ENCODE data around the gene MXRA7.

The MXRA7 gene

GRCh38 chr17:76737676-76738467 is 27.1 kb upstream of the MXRA7 start, which contains the start of gene MFSD11 (continued):
- TF ChIP-seq ZNF518A (tag by site-specific recombination; conservative IDR thresholded peaks at IDR 0.05; ENCODE audit: low read depth) (no peak), ZNF776 (tag by site-specific recombination; IDR thresholded peaks at IDR 0.05; ENCODE audit: borderline replicate concordance) (no peak), ZNF350 (tag by site-specific recombination; IDR thresholded peaks at IDR 0.05) (no peak), ZNF513 (tag by site-specific recombination; IDR thresholded peaks at IDR 0.05) (no peak; the same call in none of the 2 replicates), ZIC2 (tag by site-specific recombination; IDR thresholded peaks at IDR 0.05) (peak; percentile 80), ZNF791 (tag by site-specific recombination; IDR thresholded peaks at IDR 0.05) (no peak), ZNF747 (tag by site-specific recombination; IDR thresholded peaks at IDR 0.05) (no peak), GLIS2 (tag by site-specific recombination; IDR thresholded peaks at IDR 0.05) (peak; percentile 96), GLI4 (tag by site-specific recombination; IDR thresholded peaks at IDR 0.05) (peak; percentile 78), PRDM1 (tag by site-specific recombination; IDR thresholded peaks at IDR 0.05) (no peak), TRIM28 (IDR thresholded peaks at IDR 0.05; ENCODE audit: borderline replicate concordance, low read length) (no peak), ZBTB44 (tag by site-specific recombination; IDR thresholded peaks at IDR 0.05) (peak; percentile 78), ZNF654 (tag by site-specific recombination; IDR thresholded peaks at IDR 0.05; ENCODE audit: low read depth) (no peak), ZNF302 (tag by site-specific recombination; IDR thresholded peaks at IDR 0.05; ENCODE audit: low read depth) (no peak), CTCF (tag by site-specific recombination; IDR thresholded peaks at IDR 0.05) (no peak), IKZF3 (tag by site-specific recombination; IDR thresholded peaks at IDR 0.05) (peak; percentile 66; the same call in 1 of the 2 replicates), EGR2 (tag by site-specific recombination; IDR thresholded peaks at IDR 0.05; ENCODE audit: low read depth) (no peak), YY2 (tag by site-specific recombination; IDR thresholded peaks at IDR 0.05) (no peak), ELK4 (IDR thresholded peaks at IDR 0.05; ENCODE audit: borderline replicate concordance, low read depth, low read length) (no peak), PRDM10 (tag by site-specific recombination; IDR thresholded peaks at IDR 0.05) (peak; percentile 66), ZNF670 (tag by site-specific recombination; IDR thresholded peaks at IDR 0.05; ENCODE audit: low read depth) (no peak), ZNF114 (tag by site-specific recombination; IDR thresholded peaks at IDR 0.05) (no peak), ZNF26 (tag by site-specific recombination; IDR thresholded peaks at IDR 0.05) (no peak)

Data from HEK293 (cell line).